Trophoblast cell (in vitro differentiated cells and primary cell): ENCODE measurements around the gene GNB1.
A peak's percentile ranks its signal among the peaks of the same experiment; 100 is the strongest.

Source experiments
- DNase-seq, 2 donors: peaks; one replicate each; pipeline ENCODE4 v3.0.0-alpha.2; 2016
- H2AFZ ChIP-seq: 2 replicates; pipeline ENCODE4 v1.6.1; 2013; ENCODE audit warnings: low read length, moderate library complexity, mild to moderate bottlenecking; ENCODE audit not compliant: insufficient read depth, poor library complexity
- H2AK5ac ChIP-seq: 2 replicates; pipeline ENCODE4 v1.6.1; 2013; ENCODE audit warnings: mild to moderate bottlenecking, low read length
- H2BK120ac ChIP-seq: 2 replicates; pipeline ENCODE4 v1.6.1; 2013; ENCODE audit warnings: low read length, mild to moderate bottlenecking, moderate library complexity; ENCODE audit not compliant: insufficient read depth, poor library complexity
- H2BK12ac ChIP-seq: 2 replicates; pipeline ENCODE4 v1.6.1; 2013; ENCODE audit warnings: mild to moderate bottlenecking, low read length, moderate library complexity
- H2BK5ac ChIP-seq: 2 replicates; pipeline ENCODE4 v1.6.1; 2013; ENCODE audit warnings: low read length, low read depth, moderate library complexity, mild to moderate bottlenecking; ENCODE audit not compliant: poor library complexity
- H3K14ac ChIP-seq: 2 replicates; pipeline ENCODE4 v1.6.1; 2013; ENCODE audit warnings: mild to moderate bottlenecking, low read length
- H3K18ac ChIP-seq: 2 replicates; pipeline ENCODE4 v1.6.1; 2013; ENCODE audit warnings: mild to moderate bottlenecking, low read length
- H3K23ac ChIP-seq: 2 replicates; pipeline ENCODE4 v1.6.1; 2013; ENCODE audit warnings: low read length
- H3K27ac ChIP-seq: 2 replicates; pipeline ENCODE4 v1.5.1; 2013; ENCODE audit warnings: low read depth, mild to moderate bottlenecking, inconsistent platforms, low read length, moderate library complexity
- H3K27me3 ChIP-seq: 2 replicates; pipeline ENCODE4 v1.6.1; 2013; ENCODE audit warnings: inconsistent platforms, mild to moderate bottlenecking, low read length, moderate library complexity; ENCODE audit not compliant: insufficient read depth
- H3K36me3 ChIP-seq, 2 experiments: 1 replicate in 1 of 2; 2 replicates in 1 of 2; pipeline ENCODE4 v1.6.1; 2013; ENCODE audit warnings: low read length in 2 of 2, mild to moderate bottlenecking in 2 of 2, moderate library complexity in 1 of 2; ENCODE audit not compliant: insufficient read depth in 2 of 2, control insufficient read depth in 1 of 2
- H3K4ac ChIP-seq: 2 replicates; pipeline ENCODE4 v1.6.1; 2013; ENCODE audit warnings: low read depth, mild to moderate bottlenecking, low read length, moderate library complexity
- H3K4me1 ChIP-seq, 2 experiments: 1 replicate in 1 of 2; 2 replicates in 1 of 2; pipeline ENCODE4 v1.6.1; 2013; ENCODE audit warnings: low read length in 2 of 2, mild to moderate bottlenecking in 2 of 2, moderate library complexity in 1 of 2; ENCODE audit not compliant: insufficient read depth in 2 of 2, control insufficient read depth in 1 of 2
- H3K4me2 ChIP-seq: 2 replicates; pipeline ENCODE4 v1.6.1; 2013; ENCODE audit warnings: inconsistent platforms, mild to moderate bottlenecking, low read length, moderate library complexity
- H3K4me3 ChIP-seq: 2 replicates; pipeline ENCODE4 v1.5.1; 2013; ENCODE audit warnings: mild to moderate bottlenecking, low read depth, low read length, inconsistent platforms
- H3K79me1 ChIP-seq: one replicate; pipeline ENCODE4 v1.6.1; 2013; ENCODE audit warnings: low read length
- H3K79me2 ChIP-seq: 2 replicates; pipeline ENCODE4 v1.6.1; 2013; ENCODE audit warnings: low read length, mild to moderate bottlenecking; ENCODE audit not compliant: control insufficient read depth, insufficient read depth, poor library complexity
- H3K9ac ChIP-seq: 2 replicates; pipeline ENCODE4 v1.6.1; 2013; ENCODE audit warnings: mild to moderate bottlenecking, low read length
- H3K9me3 ChIP-seq: 2 replicates; pipeline ENCODE4 v1.6.1; 2013; ENCODE audit warnings: low read depth, mild to moderate bottlenecking, control low read depth, inconsistent platforms, low read length; ENCODE audit not compliant: insufficient read depth
- H4K12ac ChIP-seq: 2 replicates; pipeline ENCODE4 v1.6.1; 2013; ENCODE audit warnings: low read depth, mild to moderate bottlenecking, low read length, moderate library complexity
- H4K8ac ChIP-seq: 2 replicates; pipeline ENCODE4 v1.6.1; 2013; ENCODE audit warnings: low read depth, mild to moderate bottlenecking, low read length, moderate library complexity
- H4K91ac ChIP-seq: one replicate; pipeline ENCODE4 v1.6.1; 2013; ENCODE audit warnings: low read depth, mild to moderate bottlenecking, low read length, moderate library complexity
- WGBS: extraction: QIAGEN DNeasy Blood & Tissue Kit; methylation state at CpG from one replicate; pipeline ENCODE4 v1.1.7; 2013; ENCODE audit warnings: missing lambda C conversion rate; ENCODE audit not compliant: insufficient read length, insufficient coverage; ENCODE audit errors: extremely low coverage; 5-methylcytosine and 5-hydroxymethylcytosine counted together

GNB1 gene

GRCh38 chr1:1784933-1785332 lies 106.0 kb downstream of the GNB1 start:
- no peaks in the 10 kb centered on the region for H3K79me1 ChIP-seq
- H3K4me3 ChIP-seq, result no peak overlapping the region
- H3K18ac ChIP-seq, result no peak overlapping the region
- no peak for DNase-seq
- H2BK12ac ChIP-seq, result no peak overlapping the region
- H2AK5ac ChIP-seq, result no peak overlapping the region
- H4K12ac ChIP-seq, result no peak overlapping the region
- peaks cover 43 to 54% of the 10 kb centered on the region in 2 experiments for H3K36me3 ChIP-seq
- no peak overlapping the region for H2BK5ac ChIP-seq
- H3K27ac ChIP-seq, result no peak overlapping the region
- no peak overlapping the region for H4K8ac ChIP-seq
- peaks cover 9 to 17% of the 10 kb centered on the region in 2 experiments for H3K4me1 ChIP-seq
- no peak overlapping the region for H3K4me2 ChIP-seq
- H3K4ac ChIP-seq, result no peak overlapping the region
- no peak overlapping the region for H3K9ac ChIP-seq
- H3K79me2 ChIP-seq, result no peaks in the 10 kb centered on the region
- no peak overlapping the region for H3K14ac ChIP-seq
- H2BK120ac ChIP-seq, result no peak overlapping the region
- H3K27me3 ChIP-seq, result no peaks in the 10 kb centered on the region
- H2AFZ ChIP-seq, result no peak overlapping the region
- peaks cover 2% of the 10 kb centered on the region for H3K9me3 ChIP-seq
- H4K91ac ChIP-seq, result no peak overlapping the region
- no peak overlapping the region for H3K23ac ChIP-seq
- no CpG with 5 or more reads among the region's 13 CpGs for WGBS

GRCh38 chr1:1783320-1783719 lies 107.6 kb downstream of the GNB1 start:
- H2BK5ac ChIP-seq, result no peak overlapping the region
- no peak overlapping the region for H2AFZ ChIP-seq
- H2AK5ac ChIP-seq, result no peak overlapping the region
- peaks cover 2% of the 10 kb centered on the region for H3K9me3 ChIP-seq
- H3K79me2 ChIP-seq, result peaks cover 4% of the 10 kb centered on the region
- H3K9ac ChIP-seq, result no peak overlapping the region
- WGBS, result no CpG with 5 or more reads among the region's 8 CpGs
- no peaks in the 10 kb centered on the region for H3K27me3 ChIP-seq
- H3K14ac ChIP-seq, result no peak overlapping the region
- H3K18ac ChIP-seq, result no peak overlapping the region
- H3K27ac ChIP-seq, result no peak overlapping the region
- no peak overlapping the region for H3K23ac ChIP-seq
- H3K4ac ChIP-seq, result no peak overlapping the region
- no peak overlapping the region for H3K4me2 ChIP-seq
- H3K4me1 ChIP-seq, result peaks cover 9 to 21% of the 10 kb centered on the region in 2 experiments
- H4K8ac ChIP-seq, result no peak overlapping the region
- H4K91ac ChIP-seq, result no peak overlapping the region
- peaks cover 8% of the 10 kb centered on the region for H3K79me1 ChIP-seq
- no peak overlapping the region for H2BK120ac ChIP-seq
- H4K12ac ChIP-seq, result no peak overlapping the region
- no peak for DNase-seq
- H3K36me3 ChIP-seq, result peaks cover 27 to 38% of the 10 kb centered on the region in 2 experiments
- no peak overlapping the region for H2BK12ac ChIP-seq
- no peak overlapping the region for H3K4me3 ChIP-seq

- no peak overlapping the region for H2AK5ac ChIP-seq
- H3K9ac ChIP-seq, result no peak overlapping the region
- peaks cover 2% of the 10 kb centered on the region for H3K9me3 ChIP-seq
- no peak overlapping the region for H2BK12ac ChIP-seq
- H2BK120ac ChIP-seq, result no peak overlapping the region
- peaks cover 20 to 31% of the 10 kb centered on the region in 2 experiments for H3K36me3 ChIP-seq
- H3K79me1 ChIP-seq, result peaks cover 13% of the 10 kb centered on the region
- peak overlapping the region; percentile 3 for H4K8ac ChIP-seq
- DNase-seq, result peak in 1 of 2 donors; percentile 59
- H3K27me3 ChIP-seq, result no peaks in the 10 kb centered on the region
- no peak overlapping the region for H2AFZ ChIP-seq
- no peak overlapping the region for H3K4me3 ChIP-seq
- no peak overlapping the region for H3K23ac ChIP-seq
- no peak overlapping the region for H3K18ac ChIP-seq
- no peak overlapping the region for H4K91ac ChIP-seq
- H3K4me1 ChIP-seq, result peaks cover 9 to 21% of the 10 kb centered on the region in 2 experiments
- no peak overlapping the region for H3K27ac ChIP-seq
- no peak overlapping the region for H3K4ac ChIP-seq
- H4K12ac ChIP-seq, result no peak overlapping the region
- H3K4me2 ChIP-seq, result peak overlapping the region; percentile 59
- H3K79me2 ChIP-seq, result peaks cover 9% of the 10 kb centered on the region
- no peak overlapping the region for H2BK5ac ChIP-seq
- H3K14ac ChIP-seq, result no peak overlapping the region
- no CpG with 5 or more reads among the region's 36 CpGs for WGBS
These were observed 108.3 kb downstream of the GNB1 start for GRCh38 chr1:1782399-1783221.

GRCh38 chr1:1781526-1781903 lies 109.4 kb downstream of the GNB1 start:
- H3K36me3 ChIP-seq, result peaks cover 12 to 21% of the 10 kb centered on the region in 2 experiments
- H3K4me1 ChIP-seq, result peaks cover 9 to 25% of the 10 kb centered on the region in 2 experiments
- no peak overlapping the region for H3K4me2 ChIP-seq
- H3K4me3 ChIP-seq, result no peak overlapping the region
- no peak for DNase-seq
- no peak overlapping the region for H3K14ac ChIP-seq
- no peak overlapping the region for H3K18ac ChIP-seq
- no CpG with 5 or more reads among the region's 7 CpGs for whole genome bisulfite sequencing
- no peak overlapping the region for H2BK120ac ChIP-seq
- H3K79me2 ChIP-seq, result peaks cover 12% of the 10 kb centered on the region
- no peak overlapping the region for H2AFZ ChIP-seq
- H4K12ac ChIP-seq, result no peak overlapping the region
- no peaks in the 10 kb centered on the region for H3K27me3 ChIP-seq
- H2AK5ac ChIP-seq, result no peak overlapping the region
- no peak overlapping the region for H2BK5ac ChIP-seq
- H3K9me3 ChIP-seq, result peaks cover 2% of the 10 kb centered on the region
- H3K79me1 ChIP-seq, result peaks cover 13% of the 10 kb centered on the region
- H2BK12ac ChIP-seq, result no peak overlapping the region
- H4K91ac ChIP-seq, result no peak overlapping the region
- no peak overlapping the region for H3K23ac ChIP-seq
- no peak overlapping the region for H3K9ac ChIP-seq
- H3K27ac ChIP-seq, result no peak overlapping the region
- H3K4ac ChIP-seq, result no peak overlapping the region
- no peak overlapping the region for H4K8ac ChIP-seq
